Central memory CD4-positive, alpha-beta T cell (primary cell): Measurements from ENCODE around the gene AP2A2.

Experiments used
- DNase-seq: peaks from one replicate; pipeline ENCODE4 v3.0.0; 2022

The AP2A2 gene

GRCh38 chr11:1060852-1061616, 135.4 kb downstream of the AP2A2 start:
- no peak for DNase-seq
